Stomach (tissue), 9 donors: ENCODE measurements around the gene CCDC24. TPM values are rescaled to one million over a fixed set of nuclear protein-coding genes. Genes with fewer than 3 reads are reported as not detected.

Experiments
- DNase-seq, 2 donors: peaks; one replicate each; pipeline versions ENCODE4 v3.0.0 to v3.0.0-alpha.2; 2013 to 2019
- H3K27ac ChIP-seq, 5 donors: fragments of 200-600 bp in 4 of 5; sonication (generic) in 4 of 5; one replicate each; pipeline ENCODE4 v1.5.1; 2013 to 2019; ENCODE audit warnings: mild to moderate bottlenecking in 1 of 5, moderate library complexity in 1 of 5
- H3K27me3 ChIP-seq, 3 donors: fragments of 200-600 bp; sonication (generic); one replicate each; pipeline ENCODE4 v1.5.1; 2017 to 2019; ENCODE audit warnings: mixed run types in 1 of 3
- H3K36me3 ChIP-seq, 4 donors: fragments of 200-600 bp; sonication (generic); 1 replicate in 3 of 4; 2 replicates in 1 of 4; pipeline ENCODE4 v1.5.1; 2016 to 2019
- H3K4me1 ChIP-seq, 4 donors: fragments of 200-600 bp; sonication (generic); one replicate each; pipeline ENCODE4 v1.5.1; 2016 to 2019
- H3K4me3 ChIP-seq, 4 donors: fragments of 200-600 bp; sonication (generic) in 3 of 4; one replicate each; pipeline ENCODE4 v1.5.1; 2016 to 2019; ENCODE audit warnings: mild to moderate bottlenecking in 1 of 4
- H3K9me3 ChIP-seq, 4 donors: fragments of 200-600 bp; sonication (generic); one replicate each; pipeline ENCODE4 v1.5.1; 2016 to 2019
- CTCF ChIP-seq, 7 experiments: fragments of 450-650 bp in 4 of 7; fragments of 200-600 bp in 3 of 7; sonication (generic) in 3 of 7; IDR thresholded peaks; one replicate each; pipeline ENCODE4 v1.5.1; 2016 to 2019; ENCODE audit warnings: antibody characterized with exemption in 7 of 7, control low read depth in 2 of 7, mild to moderate bottlenecking in 1 of 7
- EP300 ChIP-seq: sonication (generic); formaldehyde crosslinking; IDR thresholded peaks from one replicate; pipeline ENCODE4 v1.6.1; 2017; ENCODE audit warnings: antibody characterized with exemption
- POLR2A ChIP-seq, 4 donors: fragments of 450-650 bp; IDR thresholded peaks; one replicate each; pipeline ENCODE4 v1.6.1; 2016; ENCODE audit warnings: antibody characterized with exemption in 4 of 4, control low read depth in 2 of 4, mild to moderate bottlenecking in 1 of 4, moderate library complexity in 1 of 4
- POLR2AphosphoS5 ChIP-seq, 3 donors: sonication (generic); formaldehyde crosslinking; IDR thresholded peaks; one replicate each; pipeline ENCODE4 v1.6.1; 2016; ENCODE audit warnings: antibody characterized with exemption in 3 of 3
- WGBS, 5 donors: extraction: QIAGEN DNeasy Blood & Tissue Kit in 3 of 5; methylation state at CpG; one replicate each; pipeline versions ENCODE4 v1.1.5 to v1.1.7; 2013 to 2018; 5-methylcytosine and 5-hydroxymethylcytosine counted together
- intact Hi-C: fragments of 100-400 bp; cut with DNase I; formaldehyde crosslinking; loops from one replicate; pipeline ENCODE4 v1.15.1; 2023; ENCODE audit warnings: low total_unique reads
- polyA plus RNA-seq, 3 donors: library from polyadenylated mRNA; stranded (reverse); fragments of 200-250 nt; gene quantifications; one replicate each; pipeline ENCODE4 v1.2.3, GENCODE V29; 2013
- total RNA-seq, 5 donors: library from RNA; depleted of rRNA; stranded (reverse); fragments of >200 nt; gene quantifications; one replicate each; pipeline versions ENCODE4 v1.1.0 to v1.2.3, GENCODE V29; 2014 to 2016
- donor health status: healthy with polysubstance abuse.
- donor health status: Bipolar disorder and iron deficiency.
- donor health status: healthy.

CCDC24 gene
- total and polyA plus RNA-seq, 8 donors, result 1.2 to 32.4 (median 10.7) TPM

- no peak overlapping the region for H3K4me3 ChIP-seq
- intact Hi-C loops, result no loop called here
- no peak for DNase-seq
- WGBS, 5 donors, result 69 to 80% (median 75%) methylated on average over 9 of the region's 9 CpGs
- peaks cover 0 to 8% (median 0%) of the 10 kb centered on the region in 3 donors for H3K27me3 ChIP-seq
- TF ChIP-seq EP300 (no peak), CTCF (IDR thresholded peaks at IDR 0.05) (no peak), POLR2A (IDR thresholded peaks at IDR 0.05) (no peak), POLR2AphosphoS5 (IDR thresholded peaks at IDR 0.05) (no peak)
- H3K36me3 ChIP-seq, result no peaks in the 10 kb centered on the region
- H3K9me3 ChIP-seq, result no peaks in the 10 kb centered on the region
- H3K4me1 ChIP-seq, result peaks cover 0 to 10% (median 8%) of the 10 kb centered on the region in 4 donors
- no peak overlapping the region for H3K27ac ChIP-seq
These were observed 53.7 kb downstream of the CCDC24 start for GRCh38 chr1:44045064-44045463.

Other genes with a start within 250 kb of the CCDC24 start
- 1 to 10 TPM in 2 of 5 donors, not detected in 3; 1.2 to 4.0 TPM for gene ARTN, start 57.8 kb upstream of the CCDC24 start, total RNA-seq
- 1 to 10 TPM in 1 of 3 donors, under 1 TPM in 1, not detected in 1; 0.44 to 4.8 TPM for gene ARTN, start 57.8 kb upstream of the CCDC24 start, polyA plus RNA-seq
- 10 to 100 TPM in 3 of 5 donors, 1 to 10 TPM in 2; 6.2 to 54.5 (median 15.9) TPM for gene IPO13, start 44.6 kb upstream of the CCDC24 start, total RNA-seq
- 10 to 100 TPM; 14.2 to 26.5 (median 22.6) TPM for gene IPO13, start 44.6 kb upstream of the CCDC24 start, polyA plus RNA-seq
- gene DPH2, start 21.6 kb upstream of the CCDC24 start, total RNA-seq, result 10 to 100 TPM in 4 of 5 donors, 1 to 10 TPM in 1; 6.4 to 93.2 (median 26.8) TPM
- gene DPH2, start 21.6 kb upstream of the CCDC24 start, polyA plus RNA-seq, result 10 to 100 TPM; 10.2 to 13.7 (median 11.6) TPM
- gene ATP6V0B, start 16.6 kb upstream of the CCDC24 start, total RNA-seq, result 100 to 1,000 TPM in 1 of 5 donors, 10 to 100 TPM in 4; 32.1 to 142 (median 85.2) TPM
- 100 to 1,000 TPM in 2 of 3 donors, 10 to 100 TPM in 1; 94.7 to 188 (median 162) TPM for gene ATP6V0B, start 16.6 kb upstream of the CCDC24 start, polyA plus RNA-seq
- gene B4GALT2, start 12.4 kb upstream of the CCDC24 start, total RNA-seq, result 10 to 100 TPM; 15.2 to 30.9 (median 23.8) TPM
- gene B4GALT2, start 12.4 kb upstream of the CCDC24 start, polyA plus RNA-seq, result 10 to 100 TPM; 19.9 to 37.4 (median 21.3) TPM
- 10 to 100 TPM in 1 of 5 donors, 1 to 10 TPM in 3, not detected in 1; 1.3 to 40.8 (median 1.9) TPM for gene SLC6A9, start 39.9 kb downstream of the CCDC24 start, total RNA-seq
- gene SLC6A9, start 39.9 kb downstream of the CCDC24 start, polyA plus RNA-seq, result 1 to 10 TPM; 1.1 to 5.7 (median 4.3) TPM
- not detected for gene KLF17, start 127.2 kb downstream of the CCDC24 start, total RNA-seq
- under 1 TPM in 1 of 3 donors, not detected in 2; 0.25 TPM for gene KLF17, start 127.2 kb downstream of the CCDC24 start, polyA plus RNA-seq
- gene KLF18, start 150.0 kb downstream of the CCDC24 start, total RNA-seq, result not detected
- gene KLF18, start 150.0 kb downstream of the CCDC24 start, polyA plus RNA-seq, result not detected
- gene DMAP1, start 221.9 kb downstream of the CCDC24 start, total RNA-seq, result 100 to 1,000 TPM in 1 of 5 donors, 10 to 100 TPM in 4; 29.7 to 141 (median 90.6) TPM
- gene DMAP1, start 221.9 kb downstream of the CCDC24 start, polyA plus RNA-seq, result 10 to 100 TPM; 35.2 to 65.1 (median 49.7) TPM